HT1080 (cell line): ENCODE measurements around the gene ACSL1. TPM values are rescaled to one million over a fixed set of nuclear protein-coding genes. Genes with fewer than 3 reads are reported as not detected.
"Not testable (repeated sequence)": the region's sequence is repeated elsewhere in the genome, so short reads cannot be mapped to it uniquely, and the experiment has no call there.

Source experiments
- DNase-seq: peaks from one replicate; pipeline ENCODE4 v3.0.0-alpha.2; 2015; ENCODE audit warnings: low read depth
- total RNA-seq: library from RNA; depleted of rRNA; stranded (reverse); fragments of >200 nt; shearing (Covaris generic); gene quantifications from 2 replicates; pipeline ENCODE4 v1.2.3, GENCODE V29; 2014

ACSL1 gene
- total RNA-seq, 1 experiment from 2014 or later: 6.6 TPM

GRCh38 chr4:184760681-184761080, 65.1 kb downstream of the ACSL1 start:
- DNase-seq: no peak

- no peak for DNase-seq
Observed at GRCh38 chr4:184757810-184758209, 68.0 kb downstream of the ACSL1 start.

- DNase-seq: no peak
Observed at GRCh38 chr4:184756399-184756798, 69.4 kb downstream of the ACSL1 start.

GRCh38 chr4:184755278-184755677, 70.5 kb downstream of the ACSL1 start:
- DNase-seq: peak; percentile 10

DNA sequence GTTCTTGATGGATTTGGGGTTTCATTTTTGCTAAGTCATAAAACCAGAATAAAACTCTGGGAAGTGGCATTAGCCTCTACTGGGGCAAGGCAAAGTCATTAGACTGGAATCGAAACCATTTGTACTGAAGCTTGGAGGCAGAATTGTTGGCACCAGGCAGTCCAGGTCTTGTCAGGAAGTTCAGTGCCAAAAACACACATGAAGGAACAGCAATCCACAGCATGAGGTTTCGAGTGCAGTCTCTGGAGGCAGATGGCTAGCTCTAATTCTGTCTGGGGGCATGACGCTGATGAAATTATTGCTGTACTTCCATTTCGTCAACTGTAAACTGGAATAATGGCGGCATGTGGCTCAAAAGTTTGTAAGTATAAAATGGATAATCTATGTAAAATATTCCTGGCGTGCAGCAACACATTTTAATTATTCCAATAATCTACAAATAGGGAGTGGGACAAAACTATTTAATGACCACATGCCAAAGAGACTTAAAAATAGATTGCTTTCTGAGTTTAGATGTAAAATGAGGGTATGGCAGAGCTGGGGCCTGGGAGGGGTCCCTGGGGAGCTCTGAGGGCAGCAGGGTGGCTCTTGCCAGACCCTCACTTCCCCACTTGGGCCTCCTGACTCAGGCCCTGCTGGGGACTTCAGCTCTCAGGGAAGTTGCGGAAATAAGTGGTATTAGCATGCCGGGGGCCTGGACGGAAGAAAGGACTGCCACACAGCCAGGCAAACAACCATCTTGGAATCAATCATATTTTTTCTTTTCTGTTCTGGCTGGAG, 73.1 kb downstream of the ACSL1 start:
- DNase-seq: no peak

GRCh38 chr4:184751585-184751956, 74.2 kb downstream of the ACSL1 start:
- no peak for DNase-seq

DNA sequence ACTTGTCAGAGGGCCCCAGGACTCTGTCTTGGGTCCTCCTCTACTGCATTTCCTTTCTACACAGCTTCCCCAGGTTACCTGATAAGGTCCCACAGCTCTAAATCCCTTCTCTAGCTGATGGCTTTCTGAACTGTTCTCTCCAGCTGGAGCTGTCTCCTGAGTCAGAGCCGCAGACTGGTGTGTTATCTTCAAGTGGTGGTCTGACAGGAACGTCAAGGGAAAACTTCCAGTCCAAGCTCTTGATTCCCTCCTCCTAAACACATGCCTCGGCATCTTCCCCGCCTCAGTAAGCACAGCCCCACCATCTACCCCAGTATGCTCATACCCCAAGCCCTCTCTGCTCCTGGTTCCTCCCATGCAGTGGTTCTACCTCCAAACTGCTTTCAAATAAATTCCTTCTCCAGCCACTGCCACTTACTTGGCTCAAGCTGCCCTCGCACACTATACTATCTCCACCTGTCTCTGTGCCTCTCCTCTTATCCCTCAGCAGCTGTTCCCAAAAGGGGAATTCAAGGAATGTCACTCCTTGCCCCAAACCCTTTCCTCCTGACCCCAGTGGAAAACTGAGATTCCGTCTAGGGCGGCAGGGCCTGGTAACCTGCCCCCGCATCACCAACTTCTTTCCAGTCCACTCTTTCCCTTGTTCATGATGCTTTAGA, 74.7 kb downstream of the ACSL1 start:
- no peak for DNase-seq

- no peak for DNase-seq
Observed at GRCh38 chr4:184748251-184748652, 77.5 kb downstream of the ACSL1 start.

- no peak for DNase-seq
Observed at GRCh38 chr4:184747034-184747830, 78.5 kb downstream of the ACSL1 start.

GRCh38 chr4:184745831-184746795, 79.7 kb downstream of the ACSL1 start:
- DNase-seq: peak; percentile 64

DNA sequence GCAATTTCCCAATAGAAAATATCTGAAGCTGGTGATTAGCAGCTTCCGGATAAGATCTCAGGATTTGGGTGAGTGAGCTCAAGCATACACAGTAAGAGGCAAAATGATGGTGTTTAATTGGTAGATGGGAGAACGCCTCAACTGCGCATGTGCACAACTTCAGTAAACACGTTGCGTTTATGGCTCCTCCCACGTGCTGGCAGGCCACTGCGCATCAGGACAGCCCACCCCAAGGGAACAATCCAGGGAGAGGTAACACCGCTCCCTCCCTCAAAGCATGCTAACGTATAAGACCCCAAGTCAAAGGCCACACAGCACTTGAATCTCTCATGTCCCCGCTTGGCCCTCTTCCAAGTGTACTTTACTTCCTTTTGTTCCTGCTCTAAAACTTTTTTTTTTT, 81.5 kb downstream of the ACSL1 start:
- no peak for DNase-seq

GRCh38 chr4:184743650-184744049, 82.1 kb downstream of the ACSL1 start:
- DNase-seq: no peak

- not testable (repeated sequence) for DNase-seq
Observed at GRCh38 chr4:184741651-184742050, 84.1 kb downstream of the ACSL1 start.

- DNase-seq: no peak
Observed at GRCh38 chr4:184740980-184741391, 84.8 kb downstream of the ACSL1 start.

GRCh38 chr4:184739575-184739974, 86.2 kb downstream of the ACSL1 start:
- not testable (repeated sequence) for DNase-seq

- no peak for DNase-seq
Observed at GRCh38 chr4:184734758-184735157, 91.0 kb downstream of the ACSL1 start.

GRCh38 chr4:184733654-184734524, 91.9 kb downstream of the ACSL1 start, which contains the start of gene CENPU:
Gene CENPU, minus strand, starts transcription at chr4:184734096. Its CDS starts 34 bp downstream, at chr4:184734062.
- peak; percentile 98 for DNase-seq

GRCh38 chr4:184732126-184732525, 93.6 kb downstream of the ACSL1 start:
- peak; percentile 13 for DNase-seq

DNA sequence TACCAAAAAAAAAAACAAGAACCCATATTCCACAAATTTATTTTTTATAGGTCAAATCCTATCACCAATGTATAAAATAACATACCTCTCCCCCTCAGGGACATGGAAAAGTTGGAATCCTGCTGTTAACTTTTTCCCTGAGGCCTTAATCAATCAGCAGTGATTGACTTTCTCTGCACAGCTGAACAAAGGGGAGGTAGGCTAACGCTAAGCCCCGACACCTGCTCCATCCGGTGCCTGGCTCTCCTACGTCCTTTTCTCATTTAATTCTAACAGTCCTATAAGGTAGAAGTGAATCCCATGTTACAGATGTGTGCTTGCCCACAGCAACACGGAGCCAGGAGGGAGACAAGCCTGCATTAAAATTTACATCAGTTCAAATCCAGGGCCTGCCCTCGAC, 94.7 kb downstream of the ACSL1 start:
- DNase-seq: no peak

GRCh38 chr4:184729946-184730345, 95.8 kb downstream of the ACSL1 start:
- DNase-seq: no peak
